ENCODE measurements around the gene CGB2.
A peak's percentile ranks its signal among the peaks of the same experiment; 100 is the strongest.

CGB2 gene

DNA sequence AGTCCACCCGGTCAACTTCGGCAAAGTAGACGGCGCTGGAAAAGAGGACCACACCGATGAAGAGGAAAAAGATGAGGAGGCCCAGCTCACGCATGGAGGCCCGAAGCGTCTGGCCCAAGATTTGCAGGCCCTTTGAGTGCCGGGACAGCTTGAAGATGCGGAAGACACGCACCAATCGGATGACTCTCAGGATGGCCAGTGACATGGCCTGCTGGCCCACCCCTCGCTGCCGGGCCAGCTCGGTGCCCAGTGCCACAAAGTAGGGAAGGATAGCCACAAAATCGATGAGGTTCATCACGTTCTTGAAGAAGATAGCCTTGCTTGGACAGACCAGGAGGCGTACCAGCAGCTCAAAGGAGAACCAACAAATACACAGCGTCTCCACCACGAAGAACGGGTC lies 38.7 kb downstream of the CGB2 start:
- DNase-seq, result no peak

DNA sequence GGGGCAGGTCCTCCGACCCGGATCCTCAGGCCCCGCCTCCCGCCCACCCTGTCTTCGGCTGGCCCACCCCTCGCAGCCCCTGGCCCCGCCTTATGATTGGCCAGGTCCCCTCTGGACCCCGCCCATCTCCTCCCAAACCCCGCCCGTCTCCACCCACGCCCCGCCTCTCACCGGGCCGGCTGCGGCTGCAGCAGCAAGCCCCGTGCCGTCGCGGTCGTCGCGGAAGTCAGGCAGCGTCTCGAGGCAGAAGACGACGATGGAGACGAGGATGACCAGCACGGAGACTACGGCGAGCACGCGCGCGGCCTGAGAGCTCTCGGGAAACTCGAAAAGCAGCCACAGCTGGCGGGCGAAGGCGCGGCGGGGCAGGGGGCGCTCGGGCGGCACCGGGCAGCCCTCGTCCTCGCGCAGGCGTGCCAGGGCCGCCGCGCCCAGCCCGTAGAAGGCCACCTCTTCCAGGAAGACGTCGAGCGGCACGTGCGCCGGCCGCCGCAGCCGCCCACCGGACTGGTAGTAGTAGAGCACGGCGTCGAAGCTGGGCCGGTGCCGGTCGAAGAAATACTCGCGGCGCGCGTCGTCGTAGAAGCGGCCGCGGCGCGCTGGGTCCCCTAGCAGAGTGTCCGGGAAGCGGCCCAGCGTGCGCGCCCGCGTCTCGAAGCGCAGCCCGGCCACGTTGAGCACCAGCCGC lies 40.3 kb downstream of the CGB2 start:
- DNase-seq, result no peak

DNA sequence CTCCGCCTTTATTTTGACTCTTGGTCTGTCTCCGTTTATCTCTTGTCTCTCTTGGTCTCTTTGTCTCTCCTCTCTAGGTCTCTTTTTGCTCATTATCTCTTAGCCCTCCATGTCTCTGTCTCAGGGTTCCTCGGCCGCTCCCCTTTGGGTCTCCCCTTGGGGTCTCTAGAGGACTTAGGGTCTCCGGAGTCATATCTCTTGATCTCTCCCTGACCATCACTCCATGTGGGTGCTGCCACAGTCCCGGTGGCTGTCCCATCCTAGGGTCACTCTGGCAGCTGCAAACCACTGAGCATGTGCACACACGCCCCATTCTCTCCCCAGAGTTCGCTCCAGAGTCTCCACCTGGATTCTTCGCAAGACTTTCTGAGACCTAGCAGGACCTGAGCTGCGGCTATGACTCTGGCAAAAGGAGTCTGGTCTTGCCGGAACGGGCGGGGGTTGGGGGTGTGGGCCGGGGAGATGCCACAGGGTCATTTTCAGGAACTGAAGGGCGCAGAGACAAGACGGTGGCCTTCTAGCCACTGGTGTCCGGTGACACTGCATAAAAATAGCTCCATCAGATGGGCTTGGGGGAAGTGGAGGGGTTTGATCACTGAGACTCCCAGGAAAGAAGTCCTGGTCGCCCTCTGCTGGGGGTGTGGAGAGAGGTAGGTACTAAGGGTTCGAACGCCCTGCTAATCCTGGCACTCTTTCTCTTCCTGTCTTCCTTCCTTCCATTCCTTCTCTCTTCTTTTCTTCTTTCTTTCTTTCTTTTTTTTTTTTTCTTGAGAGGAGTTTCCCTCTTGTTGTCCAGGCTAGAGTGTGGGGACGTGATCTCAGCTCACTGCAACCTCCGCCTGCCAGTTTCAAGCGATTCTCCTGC lies 42.1 kb downstream of the CGB2 start:
- peak in 1 of 3 experiments; percentile 25 for DNase-seq

DNA sequence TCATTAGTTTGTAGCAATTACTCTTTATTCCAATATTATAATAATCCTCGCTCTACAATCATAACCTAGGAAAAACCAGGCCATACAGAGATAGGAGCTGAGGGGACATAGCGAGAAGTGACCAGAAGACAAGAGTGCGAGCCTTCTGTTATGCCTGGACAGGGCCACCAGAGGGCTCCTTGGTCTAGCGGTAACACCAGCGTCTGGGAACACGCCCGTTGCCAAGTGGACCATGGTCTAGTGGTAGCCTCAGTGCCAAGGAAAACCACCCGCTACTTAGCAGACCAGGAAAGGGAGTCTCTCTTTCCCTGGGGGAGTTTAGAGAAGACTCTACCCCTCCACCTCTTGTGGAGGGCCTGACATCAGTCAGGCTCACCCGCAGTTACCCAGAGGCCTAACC lies 43.2 kb downstream of the CGB2 start:
- peak; percentile 37 to 63 (median 59) for DNase-seq

DNA sequence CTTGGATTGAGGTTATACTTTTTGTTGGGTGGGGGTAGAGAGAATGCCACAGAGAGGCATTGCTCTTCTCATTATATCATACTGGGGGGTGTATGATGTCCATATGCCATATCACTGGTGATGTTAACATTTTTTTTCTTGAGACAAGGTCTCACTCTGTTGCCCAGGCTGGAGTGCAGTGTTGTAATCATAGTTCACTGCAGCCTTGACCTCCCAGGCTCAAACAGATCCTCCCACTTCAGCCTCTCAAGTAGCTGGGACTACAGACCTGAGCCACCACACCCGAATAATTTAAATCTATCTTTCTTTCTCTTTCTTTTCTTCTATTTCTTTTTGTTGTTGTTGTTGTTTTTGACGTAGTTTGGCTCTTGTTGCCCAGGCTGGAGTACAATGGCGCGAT lies 48.7 kb downstream of the CGB2 start:
- no peak for DNase-seq

DNA sequence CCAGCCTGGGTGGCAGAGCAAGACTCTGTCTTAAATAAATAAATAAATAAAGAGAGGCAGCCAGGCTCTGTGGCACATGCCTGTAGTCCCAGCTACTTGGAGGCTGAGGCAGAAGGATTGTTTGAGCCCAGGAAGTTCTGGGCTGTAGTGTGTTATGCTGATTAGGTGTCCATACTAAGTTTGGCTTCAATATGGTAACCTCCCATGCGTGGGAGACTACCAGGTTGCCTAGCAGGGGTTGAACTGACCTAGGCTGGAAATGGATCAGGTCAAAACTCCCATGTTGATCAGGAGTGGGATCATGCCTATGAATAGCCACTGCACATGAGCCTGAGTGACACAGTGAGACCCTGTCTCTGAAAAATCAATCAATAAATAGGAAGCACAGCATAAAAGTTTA lies 49.6 kb downstream of the CGB2 start:
- no peak for DNase-seq

All from NCI-H1417 (cell line).